ENCODE data around the gene ERGIC1.

DNA sequence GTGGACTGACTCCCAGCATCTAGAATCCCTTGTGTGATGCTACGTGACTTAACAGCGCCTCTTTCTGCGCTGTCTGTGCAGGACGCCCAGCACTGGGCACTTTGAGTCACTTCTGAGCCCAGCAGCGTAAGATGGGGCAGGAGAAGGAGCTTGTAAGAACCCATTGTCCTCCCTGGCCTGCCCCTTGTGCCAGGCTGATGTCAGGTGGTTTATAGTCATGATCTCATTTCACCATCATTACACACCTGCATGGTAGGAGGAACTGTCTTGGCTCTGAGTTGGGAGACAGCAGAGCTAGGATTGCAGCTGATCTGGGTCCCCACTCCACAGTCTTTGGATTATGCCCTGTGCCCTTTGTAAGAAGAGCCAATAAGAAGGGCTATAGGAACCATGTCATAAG lies 12.2 kb downstream of the ERGIC1 start:
- no peak for TF ChIP-seq POLR2A (IDR thresholded peaks at IDR 0.05)
- TF ChIP-seq, protein P1, sequence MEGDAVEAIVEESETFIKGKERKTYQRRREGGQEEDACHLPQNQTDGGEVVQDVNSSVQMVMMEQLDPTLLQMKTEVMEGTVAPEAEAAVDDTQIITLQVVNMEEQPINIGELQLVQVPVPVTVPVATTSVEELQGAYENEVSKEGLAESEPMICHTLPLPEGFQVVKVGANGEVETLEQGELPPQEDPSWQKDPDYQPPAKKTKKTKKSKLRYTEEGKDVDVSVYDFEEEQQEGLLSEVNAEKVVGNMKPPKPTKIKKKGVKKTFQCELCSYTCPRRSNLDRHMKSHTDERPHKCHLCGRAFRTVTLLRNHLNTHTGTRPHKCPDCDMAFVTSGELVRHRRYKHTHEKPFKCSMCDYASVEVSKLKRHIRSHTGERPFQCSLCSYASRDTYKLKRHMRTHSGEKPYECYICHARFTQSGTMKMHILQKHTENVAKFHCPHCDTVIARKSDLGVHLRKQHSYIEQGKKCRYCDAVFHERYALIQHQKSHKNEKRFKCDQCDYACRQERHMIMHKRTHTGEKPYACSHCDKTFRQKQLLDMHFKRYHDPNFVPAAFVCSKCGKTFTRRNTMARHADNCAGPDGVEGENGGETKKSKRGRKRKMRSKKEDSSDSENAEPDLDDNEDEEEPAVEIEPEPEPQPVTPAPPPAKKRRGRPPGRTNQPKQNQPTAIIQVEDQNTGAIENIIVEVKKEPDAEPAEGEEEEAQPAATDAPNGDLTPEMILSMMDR (IDR thresholded peaks at IDR 0.05) = no peak

Measured in ovary (tissue), 3 donors.